Measurements from ENCODE around the gene RBM4B.

Gene RBM4B

DNA sequence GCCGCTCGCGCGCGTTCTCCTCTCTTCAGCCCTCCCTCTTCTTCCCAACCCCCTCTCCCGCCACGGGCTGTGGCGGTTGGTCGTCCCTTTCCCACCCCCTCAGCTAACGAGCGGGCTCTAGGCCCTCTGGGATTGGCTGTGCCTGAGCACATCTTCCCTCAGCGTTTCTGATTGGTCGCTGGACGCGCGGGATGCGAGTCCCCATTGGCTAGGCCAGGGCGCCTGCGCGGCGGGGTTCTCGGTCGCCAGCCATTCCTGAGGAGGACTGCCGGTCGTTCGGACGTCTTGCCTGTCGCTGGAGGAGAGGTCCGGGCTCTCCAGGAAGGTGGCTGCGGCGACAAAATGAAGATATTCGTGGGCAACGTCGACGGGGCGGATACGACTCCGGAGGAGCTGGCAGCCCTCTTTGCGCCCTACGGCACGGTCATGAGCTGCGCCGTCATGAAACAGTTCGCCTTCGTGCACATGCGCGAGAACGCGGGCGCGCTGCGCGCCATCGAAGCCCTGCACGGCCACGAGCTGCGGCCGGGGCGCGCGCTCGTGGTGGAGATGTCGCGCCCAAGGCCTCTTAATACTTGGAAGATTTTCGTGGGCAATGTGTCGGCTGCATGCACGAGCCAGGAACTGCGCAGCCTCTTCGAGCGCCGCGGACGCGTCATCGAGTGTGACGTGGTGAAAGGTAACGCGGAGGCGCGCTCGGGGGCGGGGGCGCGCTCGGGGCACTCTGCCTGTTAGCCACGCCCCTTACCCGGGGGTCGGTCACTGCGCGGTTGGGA, 61.1 kb downstream of the RBM4B start, which contains the start of gene RBM14:
Gene RBM14, plus strand, starts transcription at position 252 of the 776 bp plus-strand sequence. Its CDS starts 91 bp downstream, at position 343.
- DNase-seq, result peak; percentile 86 to 100 (median 98)
